ENCODE results near the gene LLGL1. TPM values are rescaled to one million over a fixed set of nuclear protein-coding genes. Genes with fewer than 3 reads are reported as not detected.

The LLGL1 gene
- total RNA-seq, 1 experiment from 2014 or later: 44.3 TPM

GRCh38 chr17:18281788-18282187, 56.4 kb downstream of the LLGL1 start:
- Histone ChIP-seq H3K27me3 (ENCODE audit: insufficient read depth, low read length) (no peaks in the 10 kb centered on the region), H3K4me3 (replicated peaks in 1 of 2; ENCODE audit: low read depth in 1 of 2, low read length in 2 of 2) (no peak overlapping the region), H3K9me3 (ENCODE audit: control insufficient read depth in 1 of 2, insufficient read depth in 1 of 2, low read depth in 1 of 2, low read length in 2 of 2) (no peaks in the 10 kb centered on the region), H3K9ac (ENCODE audit: low read length) (no peak overlapping the region), H3K4me2 (ENCODE audit: low read length) (no peak overlapping the region), H3K9me2 (ENCODE audit: insufficient read depth) (no peaks in the 10 kb centered on the region), H3K4me1 (ENCODE audit: control insufficient read depth in 1 of 2, insufficient read depth in 2 of 2, low read length in 2 of 2) (peaks cover 0 to 6% of the 10 kb centered on the region in 2 experiments; a peak in 1 of 4 replicates), H3K36me3 (ENCODE audit: control insufficient read depth in 1 of 2, insufficient read depth in 2 of 2, low read length in 2 of 2) (peaks cover 54 to 67% of the 10 kb centered on the region in 2 experiments), H3K27ac (ENCODE audit: low read depth, low read length) (no peak overlapping the region), H2AFZ (ENCODE audit: low read depth, low read length, poor library complexity, severe bottlenecking) (no peak overlapping the region), H3K79me2 (ENCODE audit: insufficient read depth, low read length) (no peaks in the 10 kb centered on the region; the same call in 1 of the 2 replicates), H4K20me1 (ENCODE audit: insufficient read depth) (peaks cover 3% of the 10 kb centered on the region; the same call in 1 of the 2 replicates)
- TF ChIP-seq TCF7L2 (IDR thresholded peaks at IDR 0.05; ENCODE audit: borderline replicate concordance, extremely low read depth, insufficient read depth, insufficient read length): no peak
- no peak for TF ChIP-seq CBX3 (IDR thresholded peaks at IDR 0.05; ENCODE audit: low read depth)
- TF ChIP-seq ZFX (IDR thresholded peaks at IDR 0.05): no peak
- POLR2A ChIA-PET: no interaction called here
- RAD21 ChIA-PET (ENCODE audit: low non-redundant PET in 1 of 2, low total read pairs in 2 of 2, uncharacterized antibody in 2 of 2, unreplicated experiment in 2 of 2): no interaction called here
- DNase-seq (ENCODE audit: low read depth, low spot score) (no peak), ATAC-seq (no peak)
- BruUV-seq (replicated peaks): no TSS peak
- CTCF ChIA-PET: no interaction called here
- intact Hi-C loops (cut with micrococcal nuclease): no loop called here

- H3K4me2 ChIP-seq (ENCODE audit: low read length): no peak overlapping the region
- H3K4me1 ChIP-seq (ENCODE audit: control insufficient read depth in 1 of 2, insufficient read depth in 2 of 2, low read length in 2 of 2): peaks cover 0 to 9% of the 10 kb centered on the region in 2 experiments; a peak in 1 of 4 replicates
- peaks cover 3% of the 10 kb centered on the region; the same call in 1 of the 2 replicates for H4K20me1 ChIP-seq (ENCODE audit: insufficient read depth)
- intact Hi-C loops (cut with micrococcal nuclease): no loop called here
- peaks cover 4% of the 10 kb centered on the region; the same call in 1 of the 2 replicates for H3K79me2 ChIP-seq (ENCODE audit: insufficient read depth, low read length)
- no TSS peak for BruUV-seq (replicated peaks)
- ChIA-PET POLR2A (no interaction called here), CTCF (no interaction called here), RAD21 (ENCODE audit: low non-redundant PET in 1 of 2, low total read pairs in 2 of 2, uncharacterized antibody in 2 of 2, unreplicated experiment in 2 of 2) (no interaction called here)
- DNase-seq (ENCODE audit: low read depth, low spot score) (no peak), ATAC-seq (no peak)
- no peak overlapping the region for H3K4me3 ChIP-seq (replicated peaks in 1 of 2; ENCODE audit: low read depth in 1 of 2, low read length in 2 of 2)
- H3K9me3 ChIP-seq (ENCODE audit: control insufficient read depth in 1 of 2, insufficient read depth in 1 of 2, low read depth in 1 of 2, low read length in 2 of 2): no peaks in the 10 kb centered on the region
- H3K9ac ChIP-seq (ENCODE audit: low read length): no peak overlapping the region
- H2AFZ ChIP-seq (ENCODE audit: low read depth, low read length, poor library complexity, severe bottlenecking): no peak overlapping the region
- H3K9me2 ChIP-seq (ENCODE audit: insufficient read depth): no peaks in the 10 kb centered on the region
- peaks cover 55 to 77% of the 10 kb centered on the region in 2 experiments for H3K36me3 ChIP-seq (ENCODE audit: control insufficient read depth in 1 of 2, insufficient read depth in 2 of 2, low read length in 2 of 2)
- no peaks in the 10 kb centered on the region for H3K27me3 ChIP-seq (ENCODE audit: insufficient read depth, low read length)
- TF ChIP-seq TCF7L2 (IDR thresholded peaks at IDR 0.05; ENCODE audit: borderline replicate concordance, extremely low read depth, insufficient read depth, insufficient read length): no peak
- TF ChIP-seq SIN3A (IDR thresholded peaks at IDR 0.05; ENCODE audit: low read depth): no peak
- TF ChIP-seq ATF3 (IDR thresholded peaks at IDR 0.05): no peak
- no peak for TF ChIP-seq POLR2AphosphoS5 (IDR thresholded peaks at IDR 0.05; ENCODE audit: low read depth, low read length)
- TF ChIP-seq ZFX (IDR thresholded peaks at IDR 0.05): no peak
- no peak for TF ChIP-seq FOSL1 (IDR thresholded peaks at IDR 0.05; ENCODE audit: low read depth)
- TF ChIP-seq EGR1 (IDR thresholded peaks at IDR 0.05; ENCODE audit: low read depth): no peak
- TF ChIP-seq EZH2phosphoT487 (IDR thresholded peaks at IDR 0.05; ENCODE audit: borderline replicate concordance): no peak
- TF ChIP-seq ZNF274 (IDR thresholded peaks at IDR 0.05; ENCODE audit: low read depth, low read length): no peak
- TF ChIP-seq CTCF (IDR thresholded peaks at IDR 0.05 in 2 of 3, conservative IDR thresholded peaks at IDR 0.05 in 1 of 3; ENCODE audit: borderline replicate concordance in 1 of 3, insufficient read depth in 1 of 3, low read depth in 2 of 3, low read length in 2 of 3): no peak
- TF ChIP-seq YY1 (IDR thresholded peaks at IDR 0.05; ENCODE audit: extremely low read depth, insufficient replicate concordance, low read depth, low read length): no peak
- TF ChIP-seq EZH2 (IDR thresholded peaks at IDR 0.05): no peak
- TF ChIP-seq SP1 (IDR thresholded peaks at IDR 0.05; ENCODE audit: low read depth): no peak
- no peak for TF ChIP-seq RAD21 (IDR thresholded peaks at IDR 0.05; ENCODE audit: low read depth)
- TF ChIP-seq CBX3 (IDR thresholded peaks at IDR 0.05; ENCODE audit: low read depth): no peak
- no peak for TF ChIP-seq SRF (IDR thresholded peaks at IDR 0.05; ENCODE audit: low read depth)
- H3K27ac ChIP-seq (ENCODE audit: low read depth, low read length): no peak overlapping the region
Observed at GRCh38 chr17:18285296-18285695, 59.9 kb downstream of the LLGL1 start.
